Measurements from ENCODE around the gene SLC35F4.

SLC35F4 gene

GRCh38 chr14:57634335-57634734 lies 231.6 kb downstream of the SLC35F4 start:
- no peak for DNase-seq

GRCh38 chr14:57632649-57633048 lies 233.2 kb downstream of the SLC35F4 start:
- no peak for DNase-seq

GRCh38 chr14:57617510-57617909 lies 248.4 kb downstream of the SLC35F4 start:
- DNase-seq, result no peak

- no peak for DNase-seq
Measured at GRCh38 chr14:57612946-57613345, 252.9 kb downstream of the SLC35F4 start.

- no peak for DNase-seq
Measured at GRCh38 chr14:57611555-57612075, 254.3 kb downstream of the SLC35F4 start.

GRCh38 chr14:57610631-57611030 lies 255.3 kb downstream of the SLC35F4 start:
- no peak for DNase-seq

- DNase-seq, result no peak
Measured at GRCh38 chr14:57609192-57610075, 256.5 kb downstream of the SLC35F4 start.

GRCh38 chr14:57607086-57607485 lies 258.8 kb downstream of the SLC35F4 start:
- DNase-seq, result no peak

- DNase-seq, result no peak
Measured at GRCh38 chr14:57583396-57583795, 282.5 kb downstream of the SLC35F4 start.

- DNase-seq, result no peak
Measured at GRCh38 chr14:57582746-57583145, 283.1 kb downstream of the SLC35F4 start.

- DNase-seq, result no peak
Measured at GRCh38 chr14:57578801-57579200, 287.1 kb downstream of the SLC35F4 start.

- DNase-seq, result no peak
Measured at GRCh38 chr14:57576498-57576897, 289.4 kb downstream of the SLC35F4 start.

- no peak for DNase-seq
Measured at GRCh38 chr14:57575482-57575881, 290.4 kb downstream of the SLC35F4 start.

- DNase-seq, result peak in 1 of 56 donors; percentile 3
Measured at GRCh38 chr14:57574617-57575288, 291.1 kb downstream of the SLC35F4 start.

GRCh38 chr14:57573173-57573572 lies 292.7 kb downstream of the SLC35F4 start:
- no peak for DNase-seq

GRCh38 chr14:57568554-57568953 lies 297.3 kb downstream of the SLC35F4 start:
- DNase-seq, result no peak

- no peak for DNase-seq
Measured at GRCh38 chr14:57567220-57567619, 298.7 kb downstream of the SLC35F4 start.

- no peak for DNase-seq
Measured at GRCh38 chr14:57560681-57561080, 305.2 kb downstream of the SLC35F4 start.

GRCh38 chr14:57559576-57559975 lies 306.3 kb downstream of the SLC35F4 start:
- DNase-seq, result no peak

GRCh38 chr14:57549765-57550420 lies 316.0 kb downstream of the SLC35F4 start:
- DNase-seq, result no peak

GRCh38 chr14:57549016-57549564 lies 316.8 kb downstream of the SLC35F4 start:
- DNase-seq, result no peak

- no peak for DNase-seq
Measured at GRCh38 chr14:57547131-57547530, 318.8 kb downstream of the SLC35F4 start.
